ENCODE data around the gene CENPT. TPM values are rescaled to one million over a fixed set of nuclear protein-coding genes. Genes with fewer than 3 reads are reported as not detected.

The CENPT gene
- total RNA-seq, 2 experiments from 2014 or later = 55.4 to 85.3 TPM

DNA sequence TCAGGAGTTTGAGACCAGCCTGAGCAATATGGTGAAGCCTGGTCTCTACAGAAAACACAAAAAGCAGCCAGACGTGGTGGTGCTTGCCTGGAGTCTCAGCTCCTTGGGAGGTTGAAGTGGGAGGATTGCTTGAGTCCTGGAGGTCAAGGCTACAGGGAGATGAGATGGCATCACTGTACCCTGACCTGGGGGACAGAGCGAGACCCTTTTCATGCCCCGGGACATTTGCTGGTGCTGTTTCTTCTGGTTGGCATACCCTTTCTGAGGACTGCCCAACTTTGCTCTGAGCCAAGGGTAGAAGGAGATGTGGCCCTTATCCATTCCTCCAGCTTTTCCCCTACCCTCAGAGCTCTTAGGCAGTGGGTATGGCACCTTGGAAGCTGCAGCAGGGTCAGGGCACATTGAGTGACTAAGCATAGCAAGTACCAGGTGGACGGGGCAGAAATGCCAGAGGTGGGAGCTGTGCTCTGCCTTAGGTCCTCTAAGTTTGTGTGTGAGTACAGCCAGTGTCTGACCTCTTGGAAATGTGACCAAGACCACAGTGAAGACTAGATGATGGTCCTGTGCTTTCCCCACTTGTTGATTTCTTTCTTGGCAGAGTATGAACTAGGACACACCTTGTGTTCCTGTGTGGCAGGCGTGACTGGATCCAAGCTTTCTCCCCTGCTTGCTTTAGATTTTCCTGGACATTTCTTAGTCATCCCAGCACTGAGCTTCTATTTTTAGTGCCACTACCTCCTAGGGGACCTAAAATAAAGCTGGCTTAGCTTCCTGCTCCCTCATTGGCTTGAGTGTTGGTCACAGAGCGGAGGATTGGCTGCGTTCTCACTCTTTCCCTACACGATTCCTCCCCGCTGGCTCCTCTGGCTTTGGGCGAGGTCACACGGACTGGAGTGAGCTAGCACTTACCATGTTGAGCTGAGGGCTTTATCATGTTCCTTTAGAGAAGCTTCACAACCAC is 15.4 kb upstream of the CENPT start:
- POLR2A ChIA-PET = interaction anchor here (0.6 to 1.4 kb wide), 3 partner anchors 8 to 349 kb away, joined by 3 to 5 read pairs (median 3); partner anchors contain the start of gene EDC4
- Histone ChIP-seq H3K4me2 (ENCODE audit: low read length) (no peak overlapping the region), H2AFZ (ENCODE audit: low read length) (no peak overlapping the region), H4K20me1 (ENCODE audit: insufficient read depth, low read length) (peaks cover 5% of the 10 kb centered on the region; the same call in 1 of the 2 replicates), H3K36me3 (ENCODE audit: insufficient read depth, low read length) (peaks cover 84% of the 10 kb centered on the region), H3K4me1 (ENCODE audit: insufficient read depth, low read length, poor library complexity, severe bottlenecking) (no peaks in the 10 kb centered on the region), H3K9me3 (ENCODE audit: low read length) (no peaks in the 10 kb centered on the region), H3K9me2 (ENCODE audit: insufficient read depth, low read length) (no peaks in the 10 kb centered on the region), H3K79me2 (ENCODE audit: insufficient read depth, low read depth, low read length) (peaks cover 55% of the 10 kb centered on the region), H3K27ac (ENCODE audit: low read depth, low read length, poor library complexity, severe bottlenecking) (no peak overlapping the region), H3K4me3 (ENCODE audit: low read depth, low read length, poor library complexity, severe bottlenecking) (no peak overlapping the region)
- BruUV-seq (replicated peaks) = no TSS peak
- intact Hi-C loops (cut with micrococcal nuclease; ENCODE audit: unreplicated experiment) = no loop called here
- no peak for DNase-seq (ENCODE audit: low spot score)
- no peak for TF ChIP-seq EZH2phosphoT487 (IDR thresholded peaks at IDR 0.05; ENCODE audit: borderline replicate concordance, low read depth, low read length)
- TF ChIP-seq, protein P1, sequence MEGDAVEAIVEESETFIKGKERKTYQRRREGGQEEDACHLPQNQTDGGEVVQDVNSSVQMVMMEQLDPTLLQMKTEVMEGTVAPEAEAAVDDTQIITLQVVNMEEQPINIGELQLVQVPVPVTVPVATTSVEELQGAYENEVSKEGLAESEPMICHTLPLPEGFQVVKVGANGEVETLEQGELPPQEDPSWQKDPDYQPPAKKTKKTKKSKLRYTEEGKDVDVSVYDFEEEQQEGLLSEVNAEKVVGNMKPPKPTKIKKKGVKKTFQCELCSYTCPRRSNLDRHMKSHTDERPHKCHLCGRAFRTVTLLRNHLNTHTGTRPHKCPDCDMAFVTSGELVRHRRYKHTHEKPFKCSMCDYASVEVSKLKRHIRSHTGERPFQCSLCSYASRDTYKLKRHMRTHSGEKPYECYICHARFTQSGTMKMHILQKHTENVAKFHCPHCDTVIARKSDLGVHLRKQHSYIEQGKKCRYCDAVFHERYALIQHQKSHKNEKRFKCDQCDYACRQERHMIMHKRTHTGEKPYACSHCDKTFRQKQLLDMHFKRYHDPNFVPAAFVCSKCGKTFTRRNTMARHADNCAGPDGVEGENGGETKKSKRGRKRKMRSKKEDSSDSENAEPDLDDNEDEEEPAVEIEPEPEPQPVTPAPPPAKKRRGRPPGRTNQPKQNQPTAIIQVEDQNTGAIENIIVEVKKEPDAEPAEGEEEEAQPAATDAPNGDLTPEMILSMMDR (conservative IDR thresholded peaks at IDR 0.05; ENCODE audit: low read length) = no peak
- CTCF ChIA-PET (ENCODE audit: unreplicated experiment) = no interaction called here

DNA sequence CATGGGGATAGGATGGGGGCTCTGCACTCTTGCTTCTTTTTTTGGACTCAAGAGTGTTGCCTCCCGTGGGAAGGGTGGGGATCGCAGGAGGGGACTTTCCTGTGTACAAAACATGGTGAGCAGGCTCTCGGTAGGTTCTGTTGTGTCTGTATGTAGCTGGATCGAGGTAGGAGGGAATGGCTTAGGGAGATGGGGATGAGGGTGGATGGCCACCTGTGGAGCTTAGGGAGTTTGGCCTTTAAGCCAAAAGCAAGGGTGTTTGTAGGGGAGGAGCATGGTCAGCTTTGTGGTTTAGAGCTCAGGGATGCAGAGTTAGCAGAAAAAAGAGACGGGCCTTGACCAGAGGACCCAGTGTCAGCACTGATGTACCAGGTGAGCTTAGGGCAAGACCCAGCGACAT is 14.4 kb upstream of the CENPT start:
- no peak overlapping the region for H2AFZ ChIP-seq (ENCODE audit: low read length)
- TF ChIP-seq, protein P1 (conservative IDR thresholded peaks at IDR 0.05; ENCODE audit: low read length) = no peak
- no peak for TF ChIP-seq EZH2phosphoT487 (IDR thresholded peaks at IDR 0.05; ENCODE audit: borderline replicate concordance, low read depth, low read length)
- H3K4me2 ChIP-seq (ENCODE audit: low read length) = no peak overlapping the region
- ChIA-PET CTCF (ENCODE audit: unreplicated experiment) (interaction anchor here (0.6 kb wide), 1 partner anchor 1486 kb away, joined by 3 read pairs; no protein-coding TSS in a partner anchor), POLR2A (interaction anchor here (0.6 to 1.4 kb wide), 4 partner anchors 10 to 485 kb away, joined by 3 to 5 read pairs (median 3); partner anchors contain the start of gene EDC4)
- no peaks in the 10 kb centered on the region for H3K9me2 ChIP-seq (ENCODE audit: insufficient read depth, low read length)
- H3K4me3 ChIP-seq (ENCODE audit: low read depth, low read length, poor library complexity, severe bottlenecking) = no peak overlapping the region
- no peaks in the 10 kb centered on the region for H3K4me1 ChIP-seq (ENCODE audit: insufficient read depth, low read length, poor library complexity, severe bottlenecking)
- no peak for DNase-seq (ENCODE audit: low spot score)
- intact Hi-C loops (cut with micrococcal nuclease; ENCODE audit: unreplicated experiment) = no loop called here
- peaks cover 64% of the 10 kb centered on the region for H3K79me2 ChIP-seq (ENCODE audit: insufficient read depth, low read depth, low read length)
- peaks cover 5% of the 10 kb centered on the region; the same call in 1 of the 2 replicates for H4K20me1 ChIP-seq (ENCODE audit: insufficient read depth, low read length)
- no peak overlapping the region for H3K27ac ChIP-seq (ENCODE audit: low read depth, low read length, poor library complexity, severe bottlenecking)
- H3K9me3 ChIP-seq (ENCODE audit: low read length) = no peaks in the 10 kb centered on the region
- no TSS peak for BruUV-seq (replicated peaks)
- H3K36me3 ChIP-seq (ENCODE audit: insufficient read depth, low read length) = peaks cover 82% of the 10 kb centered on the region
